Heart right ventricle (tissue), 16 donors: ENCODE data around the gene RAB3B. TPM values are rescaled to one million over a fixed set of nuclear protein-coding genes. Genes with fewer than 3 reads are reported as not detected.

Experiments
- ATAC-seq, 8 donors: fragments of 200-7000 bp; cut with Tn5 transposase; one replicate each; pipeline ENCODE4 v1.9.1; 2020; ENCODE audit warnings: mild to moderate bottlenecking in 8 of 8, moderate library complexity in 8 of 8, moderate number of reproducible peaks in 1 of 8
- DNase-seq, 2 donors: peaks; one replicate each; pipeline ENCODE4 v3.0.0-alpha.2; 2020
- H3K27ac ChIP-seq, 10 donors: fragments of 200-600 bp; sonication (generic) in 2 of 10; one replicate each; pipeline versions ENCODE4 v1.5.0 to v1.8.0; 2020 to 2022; ENCODE audit warnings: mild to moderate bottlenecking in 3 of 10
- H3K27me3 ChIP-seq, 7 donors: fragments of 200-600 bp; one replicate each; pipeline ENCODE4 v1.8.0; 2021 to 2022; ENCODE audit warnings: mild to moderate bottlenecking in 2 of 7
- H3K36me3 ChIP-seq, 9 donors: fragments of 200-600 bp; sonication (generic) in 1 of 9; one replicate each; pipeline versions ENCODE4 v1.5.0 to v1.8.0; 2020 to 2022; ENCODE audit warnings: mild to moderate bottlenecking in 2 of 9
- H3K4me1 ChIP-seq, 9 donors: fragments of 200-600 bp; sonication (generic) in 1 of 9; one replicate each; pipeline versions ENCODE4 v1.5.0 to v1.8.0; 2020 to 2022; ENCODE audit warnings: mild to moderate bottlenecking in 4 of 9
- H3K4me3 ChIP-seq, 10 donors: fragments of 200-600 bp; sonication (generic) in 2 of 10; one replicate each; pipeline versions ENCODE4 v1.5.0 to v1.8.0; 2020 to 2022; ENCODE audit warnings: mild to moderate bottlenecking in 7 of 10, moderate library complexity in 2 of 10
- H3K9me3 ChIP-seq, 11 donors: fragments of 200-600 bp in 10 of 11; sonication (generic) in 2 of 11; one replicate each; pipeline versions ENCODE4 v1.5.0 to v1.8.0; 2013 to 2022; ENCODE audit warnings: mild to moderate bottlenecking in 2 of 11, control low read depth in 1 of 11, moderate library complexity in 1 of 11
- CTCF ChIP-seq, 9 donors: fragments of 200-600 bp; sonication (generic) in 2 of 9; IDR thresholded peaks; one replicate each; pipeline versions ENCODE4 v1.5.0 to v1.8.0; 2021 to 2022; ENCODE audit warnings: antibody characterized with exemption in 9 of 9, mild to moderate bottlenecking in 5 of 9, moderate library complexity in 1 of 9
- WGBS, 2 donors: extraction: QIAGEN DNeasy Blood & Tissue Kit; methylation state at CpG; one replicate each; pipeline ENCODE4 v1.1.7; 2013; ENCODE audit warnings: inconsistent platforms in 1 of 2; 5-methylcytosine and 5-hydroxymethylcytosine counted together
- intact Hi-C, 10 donors: fragments of 100-400 bp; cut with DNase I; formaldehyde crosslinking; loops; one replicate each; pipeline versions ENCODE4 v1.11.1 to v1.14.2; 2022
- polyA plus RNA-seq, 2 donors: library from polyadenylated mRNA; stranded (reverse); fragments of 200-250 nt; gene quantifications; one replicate each; pipeline ENCODE4 v1.2.3, GENCODE V29; 2013
- total RNA-seq, 10 donors: library from RNA; stranded (reverse); fragmentation: NEBNext Ultra II Directional in 3 of 10; extraction: Animal tissue kit (Norgen Biotek cat#: 25700) in 3 of 10; gene quantifications; one replicate each; pipeline versions ENCODE4 v1.2.1 to v1.2.4, GENCODE V29; 2021 to 2023
- donor health status: Arrhythmogenic right ventricular cardiomyopathy.
- donor health status: ischemic (EF 13 %, LVEDD 7.1; RV severe dilation, severe dysfunction).
- donor health status: healthy with polysubstance abuse.
- donor health status: DM: no; HTN: yes; CAD: no.
- donor health status: DM: no; HTN: no; CAD: no.
- donor health status: ischemic (EF 25% LVEDD 6.9; RV normal size, moderate dysfunction).
- donor health status: ischemic (EF 25% LVEDD 5.7; RV mildly dilated, moderate dysfunction).
- donor health status: healthy.
- donor health status: DM: yes; HTN: yes; CAD: no.
- donor health status: Ischemic cardiomyopathy.
- donor health status: ischemic (EF 35%, LVEDD 5.7; RV mildly dilated, moderate dysfunction).
- donor health status: nonischemic (EF 11% LVEDD 7.7; RV severe dilation, severe dysfunction).
- donor health status: DM: yes; HTN: yes; CAD: no.
- donor health status: PGD.
- donor health status: ischemic (EF 29% LVEDD 5.4; RV normal size, mild dysfunction).
- donor health status: nonischemic (EF 23%, LVEDD 6.1; RV moderate dilation, normal function).

The RAB3B gene
- total and polyA plus RNA-seq, 12 donors, result 0.01 to 0.02 TPM; not detected in 10

- Histone ChIP-seq H3K27me3 (peaks cover 5 to 30% (median 25%) of the 10 kb centered on the region in 7 donors), H3K4me1 (peaks cover 0 to 6% (median 0%) of the 10 kb centered on the region in 9 donors), H3K9me3 (no peaks in the 10 kb centered on the region), H3K27ac (no peak overlapping the region), H3K36me3 (no peaks in the 10 kb centered on the region), H3K4me3 (no peak overlapping the region)
- WGBS, 2 donors, result 68 to 69% methylated on average over 4 of the region's 4 CpGs
- intact Hi-C loops, result no loop called here
- no peak for TF ChIP-seq CTCF (IDR thresholded peaks at IDR 0.05)
- DNase-seq, result no peak
- ATAC-seq, result no peak
Measured at GRCh38 chr1:51986718-51987117, 3.8 kb downstream of the RAB3B start.

GRCh38 chr1:51982161-51982560 is 8.3 kb downstream of the RAB3B start:
- H3K4me3 ChIP-seq, result no peak overlapping the region
- H3K27ac ChIP-seq, result no peak overlapping the region
- no peaks in the 10 kb centered on the region for H3K9me3 ChIP-seq
- DNase-seq (no peak), ATAC-seq (no peak)
- no peaks in the 10 kb centered on the region for H3K27me3 ChIP-seq
- intact Hi-C loops, result no loop called here
- no peak for TF ChIP-seq CTCF (IDR thresholded peaks at IDR 0.05)
- H3K36me3 ChIP-seq, result no peaks in the 10 kb centered on the region
- no peaks in the 10 kb centered on the region for H3K4me1 ChIP-seq
- WGBS, 2 donors, result 90 to 92% methylated on average over 3 of the region's 3 CpGs

GRCh38 chr1:51981555-51981954 is 8.9 kb downstream of the RAB3B start:
- DNase-seq, result no peak
- intact Hi-C loops, result no loop called here
- Histone ChIP-seq H3K4me3 (no peak overlapping the region), H3K9me3 (no peaks in the 10 kb centered on the region), H3K27me3 (no peaks in the 10 kb centered on the region), H3K27ac (no peak overlapping the region), H3K36me3 (no peaks in the 10 kb centered on the region), H3K4me1 (no peaks in the 10 kb centered on the region)
- TF ChIP-seq CTCF (IDR thresholded peaks at IDR 0.05), result no peak
- no peak for ATAC-seq
- 86 to 88% methylated on average over 1 of the region's 1 CpG for WGBS, 2 donors

GRCh38 chr1:51978099-51978498 is 12.4 kb downstream of the RAB3B start:
- Histone ChIP-seq H3K27me3 (no peaks in the 10 kb centered on the region), H3K4me1 (no peaks in the 10 kb centered on the region), H3K27ac (no peak overlapping the region), H3K4me3 (no peak overlapping the region), H3K9me3 (no peaks in the 10 kb centered on the region), H3K36me3 (no peaks in the 10 kb centered on the region)
- DNase-seq (no peak), ATAC-seq (no peak)
- TF ChIP-seq CTCF (IDR thresholded peaks at IDR 0.05), result no peak
- intact Hi-C loops, result no loop called here
